H1 (cell line): ENCODE data around the gene GIPC2. TPM values are rescaled to one million over a fixed set of nuclear protein-coding genes. Genes with fewer than 3 reads are reported as not detected.

ENCODE experiments used
- EP300 ChIP-seq, 2 experiments: IDR thresholded peaks; 1 replicate in 1 of 2; 2 replicates in 1 of 2; pipeline ENCODE4 v1.6.1; 2011 to 2012; ENCODE audit warnings: low read depth in 2 of 2, low read length in 2 of 2, mild to moderate bottlenecking in 2 of 2, borderline replicate concordance in 1 of 2, inconsistent platforms in 1 of 2, moderate library complexity in 1 of 2
- polyA plus RNA-seq, 7 experiments: library from polyadenylated mRNA; depleted of rRNA in 3 of 7; stranded (reverse) in 5 of 7; unstranded in 2 of 7; fragments of >200 nt in 5 of 7; fragments of 200-250 nt in 2 of 7; gene quantifications; 1 replicate in 5 of 7; 2 replicates in 1 of 7; 4 replicates in 1 of 7; pipeline versions ENCODE4 v1.2.1 to v1.2.3, GENCODE V29; 2011 to 2013; ENCODE audit warnings: missing spikeins in 2 of 7, mixed read lengths in 2 of 7
- total RNA-seq: library from RNA; stranded (reverse); fragmentation: NEBNext Ultra II Directional; extraction: Animal tissue kit (Norgen Biotek cat#: 25700); gene quantifications from 2 replicates; pipeline ENCODE4 v1.2.1, GENCODE V29; 2021

Gene GIPC2
- total and polyA plus RNA-seq, 2 of the 8 experiments (the other 6 are each of a cell fraction or from before 2014, with no cell fraction given) = 0.29 to 0.69 TPM

DNA sequence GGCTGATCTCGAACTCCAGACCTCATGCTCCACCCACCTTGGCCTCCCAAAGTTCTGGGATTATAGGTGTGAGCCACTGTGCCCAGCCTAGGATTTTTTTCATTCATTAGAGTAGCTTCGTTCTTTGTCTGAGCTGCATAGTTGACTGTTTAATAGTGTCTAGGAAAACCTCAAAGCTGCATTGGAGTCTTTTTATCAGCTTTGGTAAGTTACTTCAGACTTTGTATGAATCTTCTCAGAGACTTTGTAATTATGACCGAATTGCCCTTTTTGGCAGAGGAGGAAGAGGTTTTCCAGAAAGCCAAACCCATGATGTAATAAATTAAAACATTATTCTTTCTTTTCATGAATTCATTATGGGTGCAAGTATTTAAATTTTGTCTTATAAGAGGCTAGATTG, 35.9 kb upstream of the GIPC2 start (continued):
- TF ChIP-seq EP300 (IDR thresholded peaks at IDR 0.05; ENCODE audit: borderline replicate concordance in 1 of 2, low read depth in 2 of 2, low read length in 2 of 2) = no peak
